ACHN (cell line): ENCODE measurements around the gene ZNF816.
"Not testable (repeated sequence)": the region's sequence is repeated elsewhere in the genome, so short reads cannot be mapped to it uniquely, and the experiment has no call there.

Experiments used
- DNase-seq: peaks from one replicate; pipeline ENCODE4 v3.0.0-alpha.2; 2015
- in situ Hi-C: cut with HindIII; loops from 2 replicates; pipeline ENCODE4 v1.10.0; 2017; ENCODE audit warnings: low sequenced_read_pairs, low pct_ligation_motif_present, low pct_unique_long_range_greater_than_20kb

The ZNF816 gene

DNA sequence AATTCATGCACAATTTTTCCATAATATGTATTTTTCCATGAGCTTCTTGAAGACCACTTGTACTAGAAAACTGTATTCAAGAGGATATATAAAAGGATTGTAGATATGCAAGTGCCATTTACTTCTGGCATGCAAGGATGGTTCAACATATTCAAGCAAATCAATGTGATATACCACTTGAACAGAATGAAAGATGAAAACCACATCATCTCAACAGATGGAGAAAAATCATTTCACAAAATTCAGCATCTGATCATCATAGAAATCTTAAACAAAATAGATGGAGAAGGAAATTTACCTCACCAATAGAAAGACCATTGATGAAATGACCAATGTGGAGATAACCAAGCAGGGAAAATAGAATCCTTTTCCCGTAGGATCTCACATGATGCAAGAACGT lies 5.1 kb upstream of the ZNF816 start:
- DNase-seq = no peak
- in situ Hi-C loops = no loop called here

GRCh38 chr19:52963247-52963618 lies 552 bp upstream of the ZNF816 start:
- no peak for DNase-seq
- in situ Hi-C loops = no loop called here

GRCh38 chr19:52961981-52962380 lies 700 bp downstream of the ZNF816 start:
- in situ Hi-C loops = no loop called here
- DNase-seq = no peak

- in situ Hi-C loops = no loop called here
- DNase-seq = no peak
Observed at GRCh38 chr19:52959613-52960295, 2.9 kb downstream of the ZNF816 start.

GRCh38 chr19:52957591-52957990 lies 5.1 kb downstream of the ZNF816 start:
- in situ Hi-C loops = no loop called here
- no peak for DNase-seq

GRCh38 chr19:52956917-52957316 lies 5.8 kb downstream of the ZNF816 start:
- in situ Hi-C loops = no loop called here
- DNase-seq = no peak

- no peak for DNase-seq
- in situ Hi-C loops = no loop called here
Observed at GRCh38 chr19:52949422-52949821, 13.3 kb downstream of the ZNF816 start.

DNA sequence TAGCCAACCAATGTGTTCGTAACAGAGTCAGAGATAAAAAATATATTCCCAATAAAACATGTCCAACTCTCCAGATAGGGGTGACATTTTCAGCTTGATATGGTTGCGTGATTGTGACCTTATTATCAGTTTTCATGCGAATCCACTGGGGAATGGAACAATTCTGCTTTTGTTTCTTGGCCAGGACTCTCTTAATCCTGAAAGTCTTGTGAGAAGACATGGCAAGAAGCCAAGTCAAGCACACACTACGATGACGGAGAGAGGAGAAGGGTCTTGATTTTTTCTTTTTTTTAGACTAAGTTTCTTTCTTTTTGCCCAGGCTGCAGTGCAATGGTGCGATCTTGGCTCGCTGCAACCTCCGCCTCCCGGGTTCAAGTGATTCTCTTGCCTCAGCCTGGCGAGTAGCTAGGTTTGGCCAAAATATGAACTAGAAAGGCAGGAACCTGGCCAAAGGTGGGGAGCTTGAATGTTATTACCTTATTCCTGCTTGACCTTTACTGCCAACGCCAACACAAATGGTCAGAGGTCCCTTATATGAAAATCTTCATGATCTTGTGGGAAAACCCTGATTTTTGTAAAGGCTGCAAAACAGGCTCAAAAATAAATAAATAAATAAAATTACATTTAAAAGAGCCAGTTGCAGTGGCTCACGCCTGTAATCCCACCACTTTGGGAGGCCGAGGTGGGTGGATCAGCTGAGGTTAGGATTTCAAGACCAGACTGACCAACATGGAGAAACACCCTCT lies 14.5 kb downstream of the ZNF816 start:
- in situ Hi-C loops = no loop called here
- no peak for DNase-seq

- in situ Hi-C loops = no loop called here
- DNase-seq = no peak
Observed at GRCh38 chr19:52946322-52947310, 16.1 kb downstream of the ZNF816 start.

GRCh38 chr19:52945652-52946321 lies 16.9 kb downstream of the ZNF816 start:
- in situ Hi-C loops = no loop called here
- no peak for DNase-seq

GRCh38 chr19:52944703-52945493 lies 17.8 kb downstream of the ZNF816 start:
- DNase-seq, in situ Hi-C loops: not testable (repeated sequence)

- no peak for DNase-seq
- in situ Hi-C loops = no loop called here
Observed at GRCh38 chr19:52943884-52944643, 18.6 kb downstream of the ZNF816 start.

DNA sequence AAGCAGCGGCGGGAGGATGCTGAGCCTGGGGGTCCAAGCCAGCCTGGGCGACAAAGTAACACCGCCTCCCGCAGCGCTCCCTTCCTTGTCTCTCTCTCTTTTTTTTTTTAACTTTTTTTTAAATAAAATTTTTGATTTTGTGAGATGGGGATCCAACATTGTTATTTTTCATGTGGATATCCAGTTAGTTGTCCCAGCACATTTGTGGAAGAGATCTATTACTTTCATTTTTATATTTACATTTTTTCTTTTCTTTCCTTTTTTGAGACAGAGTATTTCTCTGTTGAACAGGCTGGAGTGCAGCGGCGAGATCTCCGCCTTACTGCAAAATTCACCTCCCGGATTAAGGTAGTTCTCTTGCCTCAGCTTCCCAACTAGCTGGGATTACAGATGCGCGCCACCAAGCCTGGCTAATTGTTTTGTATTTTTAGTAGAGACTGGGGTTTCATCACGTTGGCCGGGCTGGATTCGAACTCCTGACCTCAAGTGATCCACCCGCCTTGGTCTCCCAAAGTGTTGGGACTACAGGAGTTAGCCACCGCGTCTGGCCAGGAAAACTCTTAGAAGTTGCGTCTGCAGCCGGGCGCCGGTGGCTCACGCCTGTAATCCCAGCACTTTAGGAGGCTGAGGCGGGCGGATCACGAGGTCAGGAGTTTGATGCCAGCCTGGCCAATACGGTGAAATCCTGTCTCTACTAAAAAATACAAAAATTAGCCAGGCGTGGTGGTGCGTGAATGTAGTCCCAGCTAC lies 19.4 kb downstream of the ZNF816 start:
- in situ Hi-C loops = no loop called here
- DNase-seq = no peak

- no peak for DNase-seq
- in situ Hi-C loops = no loop called here
Observed at GRCh38 chr19:52942386-52943133, 20.1 kb downstream of the ZNF816 start.

GRCh38 chr19:52941941-52942385 lies 20.7 kb downstream of the ZNF816 start:
- in situ Hi-C loops = no loop called here
- no peak for DNase-seq

DNA sequence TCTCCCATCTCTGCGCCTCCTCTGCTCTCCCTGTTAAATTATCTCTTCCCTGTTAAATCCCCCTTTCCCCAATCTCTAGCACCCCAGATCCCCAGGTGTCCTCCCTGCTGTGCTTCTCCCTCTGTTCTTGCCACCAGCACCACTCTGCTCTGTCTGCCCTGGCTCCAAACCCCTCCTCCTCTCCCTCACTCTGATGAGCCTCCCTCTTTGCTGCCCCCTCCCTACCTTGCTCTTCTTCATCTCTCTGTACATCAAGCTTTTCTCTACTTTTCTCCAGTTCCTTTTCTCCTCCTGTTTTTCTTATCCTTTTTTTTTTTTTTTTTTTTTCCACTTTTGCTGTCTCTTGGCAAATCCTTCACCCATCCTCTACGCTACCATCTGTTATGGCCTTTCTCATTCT lies 21.2 kb downstream of the ZNF816 start:
- DNase-seq, in situ Hi-C loops: not testable (repeated sequence)
